GM12878 (cell line): Measurements from ENCODE around the gene GTSE1. TPM values are rescaled to one million over a fixed set of nuclear protein-coding genes. Genes with fewer than 3 reads are reported as not detected.

Experiments
- ATAC-seq: fragments of 200-7000 bp; cut with Tn5 transposase; 3 replicates; pipeline ENCODE4 v1.9.1; 2020; ENCODE audit warnings: mild to moderate bottlenecking, moderate library complexity
- BruUV-seq: library from RNA; stranded (reverse); fragments of 400-500 nt; replicated peaks from 2 replicates; lab custom pipeline; 2021; lab: Mats Ljungman, UMichigan
- CTCF ChIA-PET: fragments of 300-600 bp; sonication (Branson Sonifier 250); formaldehyde crosslinking; extraction: SDS; loops from one replicate; lab custom pipeline; 2021; ENCODE audit warnings: inconsistent platforms; lab: Yijun Ruan, JAX
- POLR2A ChIA-PET: fragments of 350-600 bp; formaldehyde crosslinking; extraction: SDS; loops from one replicate; lab custom pipeline; 2021; ENCODE audit warnings: inconsistent platforms; lab: Charles Lee
- RAD21 ChIA-PET: fragments of 300-600 bp; sonication (Branson Sonifier 250); formaldehyde crosslinking; loops from one replicate; lab custom pipeline; 2023; ENCODE audit warnings: antibody characterized with exemption; ENCODE audit not compliant: unreplicated experiment; lab: Charles Lee
- SMC1A ChIA-PET: fragments of 300-600 bp; sonication (Branson Sonifier 250); formaldehyde crosslinking; loops from one replicate; lab custom pipeline; 2023; ENCODE audit not compliant: unreplicated experiment, uncharacterized antibody; lab: Charles Lee
- DNase-seq: peaks from one replicate; pipeline ENCODE4 v3.0.0-alpha.2; 2011; ENCODE audit warnings: low read depth, low spot score
- FAIRE-seq: peaks from 3 replicates; lab custom pipeline; 2011; peaks lifted over from hg19 to GRCh38; lab: Jason Lieb, UNC
- H2AFZ ChIP-seq: 2 replicates; pipeline ENCODE4 v1.6.0; 2011; ENCODE audit warnings: low read depth, low read length, control low read depth; ENCODE audit not compliant: control insufficient read depth
- H3K27ac ChIP-seq: 2 replicates; pipeline ENCODE4 v1.5.1; 2011; ENCODE audit warnings: control low read depth; ENCODE audit not compliant: control insufficient read depth, insufficient read depth
- H3K27me3 ChIP-seq, 2 experiments: replicated peaks in 1 of 2; 2 replicates each; pipeline versions ENCODE4 v1.6.0 to v1.6.1; 2011; ENCODE audit warnings: low read length in 1 of 2; ENCODE audit not compliant: control insufficient read depth in 2 of 2, insufficient read depth in 2 of 2
- H3K36me3 ChIP-seq, 2 experiments: 2 replicates each; pipeline ENCODE4 v1.5.1; 2011; ENCODE audit warnings: low read length in 1 of 2; ENCODE audit not compliant: control insufficient read depth in 2 of 2, insufficient read depth in 2 of 2
- H3K4me1 ChIP-seq: 2 replicates; pipeline ENCODE4 v1.6.1; 2011; ENCODE audit warnings: mild to moderate bottlenecking, low read length, moderate library complexity, mixed read lengths; ENCODE audit not compliant: control insufficient read depth, insufficient read depth
- H3K4me2 ChIP-seq: 2 replicates; pipeline ENCODE4 v1.6.0; 2011; ENCODE audit warnings: control low read depth; ENCODE audit not compliant: control insufficient read depth, insufficient read depth
- H3K4me3 ChIP-seq: fragments of 200-600 bp; sonication (generic); 2 replicates; pipeline ENCODE4 v1.5.1; 2016
- H3K79me2 ChIP-seq: 2 replicates; pipeline ENCODE4 v1.6.0; 2011; ENCODE audit warnings: low read length; ENCODE audit not compliant: control insufficient read depth, insufficient read depth
- H3K9ac ChIP-seq: 2 replicates; pipeline ENCODE4 v1.8.0; 2011; ENCODE audit warnings: low read length, control low read depth, mixed read lengths; ENCODE audit not compliant: control insufficient read depth, insufficient read depth
- H3K9me3 ChIP-seq: replicated peaks from 3 replicates; pipeline ENCODE4 v1.5.1; 2011; ENCODE audit warnings: mild to moderate bottlenecking, low read length; ENCODE audit not compliant: control insufficient read depth, insufficient read depth
- H4K20me1 ChIP-seq: 2 replicates; pipeline ENCODE4 v1.6.0; 2011; ENCODE audit not compliant: control insufficient read depth, insufficient read depth
- ATF7 ChIP-seq: fragments of 450-650 bp; IDR thresholded peaks from 2 replicates; pipeline ENCODE4 v1.6.1; 2016; ENCODE audit warnings: low read depth, mild to moderate bottlenecking
- BRCA1 ChIP-seq: IDR thresholded peaks from 2 replicates; pipeline ENCODE4 v1.6.1; 2011; ENCODE audit warnings: low read depth, low read length, improper control_type of control experiment
- CHD2 ChIP-seq: IDR thresholded peaks from 2 replicates; pipeline ENCODE4 v1.6.1; 2011; ENCODE audit warnings: low read depth, low read length, improper control_type of control experiment, borderline replicate concordance
- ETV6 ChIP-seq, 2 experiments: fragments of 450-650 bp in 1 of 2; IDR thresholded peaks in 1 of 2; conservative IDR thresholded peaks in 1 of 2; 2 replicates each; pipeline ENCODE4 v1.6.1; 2014; ENCODE audit warnings: antibody characterized with exemption in 1 of 2, borderline replicate concordance in 1 of 2, low read depth in 1 of 2, mild to moderate bottlenecking in 1 of 2, moderate library complexity in 1 of 2
- FOXM1 ChIP-seq: IDR thresholded peaks from 2 replicates; pipeline ENCODE4 v1.6.1; 2012; ENCODE audit warnings: low read depth, mild to moderate bottlenecking, inconsistent platforms, low read length, moderate library complexity
- LARP7 ChIP-seq: fragments of 450-650 bp; IDR thresholded peaks from 2 replicates; pipeline ENCODE4 v1.6.1; 2017; ENCODE audit warnings: mild to moderate bottlenecking
- NR2F1 ChIP-seq: fragments of 450-650 bp; conservative IDR thresholded peaks from 2 replicates; pipeline ENCODE4 v1.6.1; 2017; ENCODE audit warnings: mild to moderate bottlenecking
- RCOR1 ChIP-seq: conservative IDR thresholded peaks from 2 replicates; pipeline ENCODE4 v1.6.1; 2012; ENCODE audit warnings: low read depth, low read length, improper control_type of control experiment
- STAT1 ChIP-seq: fragments of 450-650 bp; conservative IDR thresholded peaks from 2 replicates; pipeline ENCODE4 v1.6.1; 2014; ENCODE audit warnings: antibody characterized with exemption, mild to moderate bottlenecking
- WGBS: methylation state at CpG from one replicate; pipeline ENCODE4 v1.1.6; 2016; ENCODE audit warnings: low lambda C conversion rate; ENCODE audit not compliant: insufficient replicate concordance, insufficient coverage; ENCODE audit errors: missing lambda C conversion rate; 5-methylcytosine and 5-hydroxymethylcytosine counted together
- in situ Hi-C: fragments of 300-500 bp; cut with MboI; formaldehyde crosslinking; loops from 9 replicates; pipeline ENCODE4 v1.14.3; 2018; ENCODE audit warnings: mixed read lengths
- intact Hi-C: fragments of 100-400 bp; cut with micrococcal nuclease; formaldehyde crosslinking; loops from one replicate; pipeline ENCODE4 v1.14.2; 2022; ENCODE audit not compliant: unreplicated experiment
- polyA plus RNA-seq, 11 experiments: library from polyadenylated mRNA; depleted of rRNA in 4 of 11; unstranded in 6 of 11; stranded (reverse) in 5 of 11; fragments of >200 nt; fragmentation: Nextera tagmentation in 4 of 11; fragmentation: Illumina TruSeq in 1 of 11; extraction: Ambion mirVana in 4 of 11; extraction: Trizol in 1 of 11; gene quantifications; 1 replicate in 1 of 11; 2 replicates in 10 of 11; pipeline versions ENCODE4 v1.2.1 to v1.2.3, GENCODE V29; 2011 to 2016; ENCODE audit warnings: inconsistent platforms in 2 of 11, missing spikeins in 2 of 11, low read depth in 1 of 11
- total RNA-seq, 4 experiments: library from RNA; depleted of rRNA in 3 of 4; stranded (reverse); fragments of >200 nt in 3 of 4; fragmentation: Illumina TruSeq in 1 of 4; extraction: Trizol in 1 of 4; gene quantifications; 2 replicates each; pipeline versions ENCODE4 v1.2.1 to v1.2.3, GENCODE V29; 2013 to 2021
- TF ChIP-seq, protein P1 (sequence below): IDR thresholded peaks from 2 replicates; pipeline ENCODE4 v1.6.1; 2011; ENCODE audit warnings: mild to moderate bottlenecking, low read depth, low read length, moderate library complexity; ENCODE audit not compliant: insufficient replicate concordance
- TF ChIP-seq, protein P2 (sequence below): fragments of 150-350 bp; IDR thresholded peaks from 2 replicates; pipeline ENCODE4 v1.6.1; 2016; ENCODE audit warnings: low read depth, low read length
- TF ChIP-seq, protein P3 (sequence below): fragments of 450-650 bp; IDR thresholded peaks from 2 replicates; pipeline ENCODE4 v1.6.1; 2018; ENCODE audit warnings: borderline replicate concordance, mild to moderate bottlenecking; ENCODE audit not compliant: partially characterized antibody
- TF ChIP-seq, protein P4 (sequence below): IDR thresholded peaks from 2 replicates; pipeline ENCODE4 v1.6.1; 2012; ENCODE audit warnings: low read depth, low read length, improper control_type of control experiment

GTSE1 gene
- total and polyA plus RNA-seq, 10 of the 15 experiments (the other 5 are each of a cell fraction or from before 2014, with no cell fraction given): 6.6 to 46.2 (median 32.3) TPM

DNA sequence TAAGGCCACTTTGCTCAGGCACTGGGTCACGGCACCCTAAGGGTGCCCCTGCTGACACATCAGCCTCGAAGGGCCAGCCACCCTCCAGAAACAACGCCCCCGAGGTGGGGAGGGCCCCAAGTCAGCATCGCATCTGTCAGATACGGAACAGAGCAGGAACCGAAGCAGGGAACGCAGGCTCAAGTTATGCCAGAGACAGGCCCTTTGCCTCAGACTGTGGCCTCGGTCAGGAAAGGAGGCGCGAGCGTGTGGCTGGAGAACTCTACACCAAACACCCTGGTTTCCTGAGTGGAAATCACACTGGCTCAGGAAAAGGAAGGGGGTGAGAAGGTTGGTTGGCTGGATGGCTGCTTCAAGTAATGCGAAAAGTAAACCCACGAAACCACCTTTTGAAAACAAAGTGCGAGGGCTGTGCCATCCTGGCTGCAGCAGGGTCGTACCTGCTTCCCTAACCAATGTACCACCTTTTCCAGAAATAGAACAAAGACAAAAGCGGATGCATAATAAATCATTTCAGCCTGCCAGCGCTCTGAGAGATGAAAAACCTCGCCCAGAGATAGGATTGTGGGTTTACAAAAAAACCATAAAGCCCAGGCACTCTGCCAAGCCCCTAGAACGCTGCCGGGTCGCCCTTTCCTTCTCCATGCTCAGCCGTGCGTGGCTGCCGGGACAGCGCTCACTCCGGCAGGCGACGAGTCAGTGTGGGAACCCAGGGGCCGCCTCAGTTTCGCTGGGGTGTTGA lies 77.4 kb downstream of the GTSE1 start (continued):
- TF ChIP-seq, protein P1, sequence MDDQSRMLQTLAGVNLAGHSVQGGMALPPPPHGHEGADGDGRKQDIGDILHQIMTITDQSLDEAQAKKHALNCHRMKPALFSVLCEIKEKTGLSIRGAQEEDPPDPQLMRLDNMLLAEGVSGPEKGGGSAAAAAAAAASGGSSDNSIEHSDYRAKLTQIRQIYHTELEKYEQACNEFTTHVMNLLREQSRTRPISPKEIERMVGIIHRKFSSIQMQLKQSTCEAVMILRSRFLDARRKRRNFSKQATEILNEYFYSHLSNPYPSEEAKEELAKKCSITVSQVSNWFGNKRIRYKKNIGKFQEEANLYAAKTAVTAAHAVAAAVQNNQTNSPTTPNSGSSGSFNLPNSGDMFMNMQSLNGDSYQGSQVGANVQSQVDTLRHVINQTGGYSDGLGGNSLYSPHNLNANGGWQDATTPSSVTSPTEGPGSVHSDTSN: peak; percentile 27
- TF ChIP-seq LARP7: no peak
- TF ChIP-seq, all 136 proteins: peak for 2

DNA sequence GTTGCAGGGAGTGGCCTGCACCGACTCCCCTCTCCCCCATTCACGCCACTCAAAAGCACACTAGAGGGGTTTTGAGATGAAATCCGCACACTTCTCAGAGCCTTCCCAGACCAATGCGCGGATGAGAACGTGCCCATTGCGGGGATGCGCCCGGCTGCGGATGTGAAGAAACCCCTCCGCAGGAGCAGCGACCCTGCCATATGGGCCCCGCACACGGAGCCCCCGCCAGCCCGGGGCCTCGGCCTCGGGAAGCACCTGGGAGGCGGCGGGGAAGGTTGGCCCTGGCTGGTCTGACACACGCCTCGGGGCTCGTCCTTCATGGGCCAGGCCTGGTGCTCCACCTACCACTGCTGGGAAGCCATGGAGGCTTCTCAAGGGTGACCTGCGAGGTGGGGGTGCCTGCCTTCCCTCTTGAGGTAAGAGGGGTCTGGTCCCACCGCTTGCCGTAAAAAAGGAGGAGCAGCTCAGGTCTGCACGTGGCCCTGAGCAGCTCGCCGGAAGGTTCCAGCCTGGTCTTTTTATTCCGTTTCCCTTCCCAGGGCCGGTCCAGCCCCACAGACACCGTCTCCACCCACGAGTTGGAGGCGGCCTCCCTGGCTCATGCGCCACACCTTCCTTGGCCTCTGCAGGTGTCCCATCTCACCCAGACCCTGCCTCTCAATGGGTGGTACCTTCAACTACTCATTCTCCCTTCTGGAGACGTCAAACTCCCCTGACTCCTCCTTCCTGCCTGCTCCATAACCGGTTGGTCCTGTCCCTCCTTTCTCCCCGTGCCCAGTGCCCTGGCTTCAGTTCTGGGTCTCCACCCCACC lies 78.2 kb downstream of the GTSE1 start:
- H3K36me3 ChIP-seq: no peaks in the 10 kb centered on the region
- H3K4me1 ChIP-seq: peaks cover 6% of the 10 kb centered on the region
- in situ Hi-C loops: no loop called here
- FAIRE-seq (no peak), DNase-seq (no peak), ATAC-seq (no peak)
- intact Hi-C loops: no loop called here
- CTCF ChIA-PET: no interaction called here
- no peaks in the 10 kb centered on the region for H3K79me2 ChIP-seq
- WGBS: 71% methylated on average over 38 of the region's 38 CpGs
- POLR2A ChIA-PET: no interaction called here
- H3K9me3 ChIP-seq: peaks cover 3% of the 10 kb centered on the region; the same call in 2 of the 3 replicates
- no peak overlapping the region for H2AFZ ChIP-seq
- BruUV-seq: no TSS peak
- no peak overlapping the region for H3K4me2 ChIP-seq
- H3K9ac ChIP-seq: no peak overlapping the region
- RAD21 ChIA-PET: no interaction called here
- H3K4me3 ChIP-seq: no peak overlapping the region
- SMC1A ChIA-PET: no interaction called here
- no peak overlapping the region for H3K27ac ChIP-seq
- H3K27me3 ChIP-seq: no peaks in the 10 kb centered on the region
- no peaks in the 10 kb centered on the region for H4K20me1 ChIP-seq
- no peak for TF ChIP-seq NR2F1
- TF ChIP-seq LARP7: no peak
- TF ChIP-seq, protein P2, sequence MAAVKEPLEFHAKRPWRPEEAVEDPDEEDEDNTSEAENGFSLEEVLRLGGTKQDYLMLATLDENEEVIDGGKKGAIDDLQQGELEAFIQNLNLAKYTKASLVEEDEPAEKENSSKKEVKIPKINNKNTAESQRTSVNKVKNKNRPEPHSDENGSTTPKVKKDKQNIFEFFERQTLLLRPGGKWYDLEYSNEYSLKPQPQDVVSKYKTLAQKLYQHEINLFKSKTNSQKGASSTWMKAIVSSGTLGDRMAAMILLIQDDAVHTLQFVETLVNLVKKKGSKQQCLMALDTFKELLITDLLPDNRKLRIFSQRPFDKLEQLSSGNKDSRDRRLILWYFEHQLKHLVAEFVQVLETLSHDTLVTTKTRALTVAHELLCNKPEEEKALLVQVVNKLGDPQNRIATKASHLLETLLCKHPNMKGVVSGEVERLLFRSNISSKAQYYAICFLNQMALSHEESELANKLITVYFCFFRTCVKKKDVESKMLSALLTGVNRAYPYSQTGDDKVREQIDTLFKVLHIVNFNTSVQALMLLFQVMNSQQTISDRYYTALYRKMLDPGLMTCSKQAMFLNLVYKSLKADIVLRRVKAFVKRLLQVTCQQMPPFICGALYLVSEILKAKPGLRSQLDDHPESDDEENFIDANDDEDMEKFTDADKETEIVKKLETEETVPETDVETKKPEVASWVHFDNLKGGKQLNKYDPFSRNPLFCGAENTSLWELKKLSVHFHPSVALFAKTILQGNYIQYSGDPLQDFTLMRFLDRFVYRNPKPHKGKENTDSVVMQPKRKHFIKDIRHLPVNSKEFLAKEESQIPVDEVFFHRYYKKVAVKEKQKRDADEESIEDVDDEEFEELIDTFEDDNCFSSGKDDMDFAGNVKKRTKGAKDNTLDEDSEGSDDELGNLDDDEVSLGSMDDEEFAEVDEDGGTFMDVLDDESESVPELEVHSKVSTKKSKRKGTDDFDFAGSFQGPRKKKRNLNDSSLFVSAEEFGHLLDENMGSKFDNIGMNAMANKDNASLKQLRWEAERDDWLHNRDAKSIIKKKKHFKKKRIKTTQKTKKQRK: no peak
- no peak for TF ChIP-seq FOXM1
- TF ChIP-seq, protein P3, sequence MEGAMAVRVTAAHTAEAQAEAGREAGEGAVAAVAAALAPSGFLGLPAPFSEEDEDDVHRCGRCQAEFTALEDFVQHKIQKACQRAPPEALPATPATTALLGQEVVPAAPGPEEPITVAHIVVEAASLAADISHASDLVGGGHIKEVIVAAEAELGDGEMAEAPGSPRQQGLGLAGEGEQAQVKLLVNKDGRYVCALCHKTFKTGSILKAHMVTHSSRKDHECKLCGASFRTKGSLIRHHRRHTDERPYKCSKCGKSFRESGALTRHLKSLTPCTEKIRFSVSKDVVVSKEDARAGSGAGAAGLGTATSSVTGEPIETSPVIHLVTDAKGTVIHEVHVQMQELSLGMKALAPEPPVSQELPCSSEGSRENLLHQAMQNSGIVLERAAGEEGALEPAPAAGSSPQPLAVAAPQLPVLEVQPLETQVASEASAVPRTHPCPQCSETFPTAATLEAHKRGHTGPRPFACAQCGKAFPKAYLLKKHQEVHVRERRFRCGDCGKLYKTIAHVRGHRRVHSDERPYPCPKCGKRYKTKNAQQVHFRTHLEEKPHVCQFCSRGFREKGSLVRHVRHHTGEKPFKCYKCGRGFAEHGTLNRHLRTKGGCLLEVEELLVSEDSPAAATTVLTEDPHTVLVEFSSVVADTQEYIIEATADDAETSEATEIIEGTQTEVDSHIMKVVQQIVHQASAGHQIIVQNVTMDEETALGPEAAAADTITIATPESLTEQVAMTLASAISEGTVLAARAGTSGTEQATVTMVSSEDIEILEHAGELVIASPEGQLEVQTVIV: no peak
- TF ChIP-seq CHD2: no peak
- no peak for TF ChIP-seq RCOR1
- TF ChIP-seq ATF7: no peak
- TF ChIP-seq BRCA1: no peak
- TF ChIP-seq ETV6 (conservative IDR thresholded peaks at IDR 0.05 in 1 of 2, IDR thresholded peaks at IDR 0.05 in 1 of 2; ENCODE audit: borderline replicate concordance in 1 of 2, low read depth in 1 of 2): no peak
- no peak for TF ChIP-seq STAT1
- TF ChIP-seq, protein P4, sequence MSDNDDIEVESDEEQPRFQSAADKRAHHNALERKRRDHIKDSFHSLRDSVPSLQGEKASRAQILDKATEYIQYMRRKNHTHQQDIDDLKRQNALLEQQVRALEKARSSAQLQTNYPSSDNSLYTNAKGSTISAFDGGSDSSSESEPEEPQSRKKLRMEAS: no peak
